ENCODE data around the gene FAM110C.
"Not testable (repeated sequence)": the region's sequence is repeated elsewhere in the genome, so short reads cannot be mapped to it uniquely, and the experiment has no call there.

DNA sequence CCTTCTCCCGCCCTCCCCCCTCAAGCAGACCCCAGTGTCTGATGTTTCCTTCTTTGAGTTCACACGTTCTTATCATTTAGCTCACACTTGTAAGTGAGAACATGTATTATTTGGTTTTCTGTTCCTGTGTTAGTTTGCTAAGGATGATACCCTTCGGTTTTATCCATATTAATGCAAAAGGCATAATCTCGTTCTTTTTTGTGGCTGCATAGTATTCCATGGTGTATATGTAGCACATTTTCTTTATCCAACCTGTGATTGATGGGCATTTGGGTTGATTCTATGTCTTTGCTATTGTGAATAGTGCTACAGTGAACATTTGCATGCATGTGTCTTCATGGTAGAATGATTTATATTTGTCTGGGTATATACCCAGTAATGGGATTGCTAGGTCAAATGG lies 24.1 kb downstream of the FAM110C start:
- not testable (repeated sequence) for TF ChIP-seq POLR2AphosphoS5, EP300 (IDR thresholded peaks at IDR 0.05)

Measured in esophagus muscularis mucosa (tissue), 3 donors.